G401 (cell line): ENCODE data around the gene RXRG. TPM values are rescaled to one million over a fixed set of nuclear protein-coding genes. Genes with fewer than 3 reads are reported as not detected.
"Not testable (repeated sequence)": the region's sequence is repeated elsewhere in the genome, so short reads cannot be mapped to it uniquely, and the experiment has no call there.

Experiments used
- DNase-seq: peaks from one replicate; pipeline ENCODE4 v3.0.0-alpha.2; 2015; ENCODE audit warnings: low spot score
- in situ Hi-C: cut with HindIII; loops from 2 replicates; pipeline ENCODE4 v1.10.0; 2016; ENCODE audit warnings: low sequenced_read_pairs, mixed read lengths
- total RNA-seq: library from RNA; depleted of rRNA; stranded (reverse); fragments of >200 nt; shearing (Covaris generic); gene quantifications from 2 replicates; pipeline ENCODE4 v1.2.3, GENCODE V29; 2014; rRNA removed

Gene RXRG
- total RNA-seq, result not detected in 2 replicates

- peak; percentile 2 for DNase-seq
- in situ Hi-C loops, result no loop called here
These were observed at the start of gene RXRG for GRCh38 chr1:165444897-165445370. Gene RXRG, minus strand, starts transcription at chr1:165445126. Its CDS starts 233 bp downstream, at chr1:165444893.

- in situ Hi-C loops, result no loop called here
These were observed 48.0 kb upstream of the RXRG start for GRCh38 chr1:165492845-165493373.

GRCh38 chr1:165490175-165490574 is 45.2 kb upstream of the RXRG start:
- DNase-seq, result no peak
- in situ Hi-C loops, result no loop called here

More at GRCh38 chr1:165492845-165493373, 48.0 kb upstream of the RXRG start:
- DNase-seq, result no peak

- DNase-seq, result no peak
- in situ Hi-C loops, result no loop called here
These were observed 43.0 kb upstream of the RXRG start for GRCh38 chr1:165487921-165488320.

GRCh38 chr1:165486663-165487062 is 41.7 kb upstream of the RXRG start:
- in situ Hi-C loops, result no loop called here
- no peak for DNase-seq

- no peak for DNase-seq
- in situ Hi-C loops, result no loop called here
These were observed 40.8 kb upstream of the RXRG start for GRCh38 chr1:165485716-165486115.

- DNase-seq, result no peak
- in situ Hi-C loops, result no loop called here
These were observed 39.6 kb upstream of the RXRG start for GRCh38 chr1:165484532-165484931.

GRCh38 chr1:165483412-165483811 is 38.5 kb upstream of the RXRG start:
- in situ Hi-C loops, result no loop called here
- no peak for DNase-seq

- in situ Hi-C loops, result no loop called here
- no peak for DNase-seq
These were observed 37.0 kb upstream of the RXRG start for GRCh38 chr1:165481820-165482532.

GRCh38 chr1:165476776-165477175 is 31.9 kb upstream of the RXRG start:
- in situ Hi-C loops, result no loop called here
- DNase-seq, result no peak

GRCh38 chr1:165474196-165474595 is 29.3 kb upstream of the RXRG start:
- in situ Hi-C loops, result no loop called here
- DNase-seq, result no peak

- no peak for DNase-seq
- in situ Hi-C loops, result no loop called here
These were observed 28.2 kb upstream of the RXRG start for GRCh38 chr1:165473081-165473480.

- in situ Hi-C loops, result no loop called here
- DNase-seq, result no peak
These were observed 23.9 kb upstream of the RXRG start for GRCh38 chr1:165468726-165469249.

- in situ Hi-C loops, result no loop called here
- no peak for DNase-seq
These were observed 23.3 kb upstream of the RXRG start for GRCh38 chr1:165468253-165468652.

- in situ Hi-C loops, result no loop called here
- DNase-seq, result no peak
These were observed 22.8 kb upstream of the RXRG start for GRCh38 chr1:165467706-165468105.

GRCh38 chr1:165463978-165464377 is 19.1 kb upstream of the RXRG start:
- in situ Hi-C loops, result no loop called here
- no peak for DNase-seq

- DNase-seq, in situ Hi-C loops: not testable (repeated sequence)
These were observed 14.8 kb upstream of the RXRG start for GRCh38 chr1:165459683-165460082.

- no peak for DNase-seq
- in situ Hi-C loops, result no loop called here
These were observed 11.9 kb upstream of the RXRG start for GRCh38 chr1:165456861-165457260.

- in situ Hi-C loops, result no loop called here
- DNase-seq, result no peak
These were observed 11.2 kb upstream of the RXRG start for GRCh38 chr1:165456114-165456513.

- in situ Hi-C loops, result no loop called here
- no peak for DNase-seq
These were observed 10.2 kb upstream of the RXRG start for GRCh38 chr1:165455111-165455510.
